ENCODE measurements around the gene SGK1.

SGK1 gene

DNA sequence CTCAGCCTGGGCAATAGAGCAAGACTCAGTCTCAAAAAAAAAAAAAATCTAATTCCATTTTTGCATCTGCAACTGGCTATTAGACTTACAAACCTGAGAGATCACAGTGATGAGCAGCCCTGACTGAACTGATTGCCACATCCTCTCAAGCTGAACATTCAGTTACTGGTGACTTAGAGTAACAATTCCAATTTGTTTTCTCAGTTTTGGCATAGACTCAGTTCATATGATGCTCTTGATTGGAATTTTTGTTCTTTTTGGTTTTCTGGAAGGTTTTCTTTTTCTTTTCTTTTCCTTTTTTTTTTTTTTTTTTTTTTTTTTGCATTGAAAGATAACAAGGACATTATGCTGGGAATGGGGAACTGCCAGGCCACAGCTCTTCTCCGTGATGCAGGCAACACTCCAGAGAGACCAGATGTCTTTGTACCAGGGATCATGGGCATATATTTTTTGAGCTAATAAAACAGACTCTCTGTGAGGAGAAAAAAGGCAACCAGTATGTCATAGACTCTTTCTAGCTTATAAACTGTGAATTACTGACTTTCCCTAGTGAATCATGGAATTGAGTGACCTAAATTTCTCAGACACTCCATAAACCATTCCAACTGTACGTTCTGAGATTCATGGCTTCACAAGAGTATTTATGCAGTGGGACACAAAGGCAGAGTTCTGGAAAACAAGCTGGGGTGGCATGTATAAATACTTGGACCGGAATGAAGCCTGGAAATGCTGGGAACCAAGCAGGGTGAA is 179.5 kb downstream of the SGK1 start:
- Histone ChIP-seq H3K27ac (ENCODE audit: extremely low read depth, low read depth, low read length) (no peak overlapping the region), H3K4me1 (ENCODE audit: control insufficient read depth, insufficient read depth, low read length) (no peaks in the 10 kb centered on the region), H3K4me3 (ENCODE audit: low read depth, low read length) (no peak overlapping the region), H3K36me3 (ENCODE audit: control insufficient read depth in 2 of 2, insufficient read depth in 1 of 2, low read length in 2 of 2) (no peaks in the 10 kb centered on the region), H3K9me3 (ENCODE audit: control insufficient read depth, insufficient read depth, low read depth, low read length) (no peaks in the 10 kb centered on the region)
- CTCF ChIA-PET: interaction anchor here (0.6 to 10.0 kb wide), 5 partner anchors 15 to 518 kb away, joined by 3 to 78 read pairs (median 4); no protein-coding TSS in a partner anchor
- TF ChIP-seq ZNF561 (tag by site-specific recombination; IDR thresholded peaks at IDR 0.05; ENCODE audit: borderline replicate concordance) (no peak), ZNF677 (tag by site-specific recombination; IDR thresholded peaks at IDR 0.05) (0 out of 2 replicates have a peak, but pooled peaks have one; percentile 41)
- POLR2A ChIA-PET: interaction anchor here (0.6 kb wide), 1 partner anchor 78 kb away, joined by 3 read pairs; no protein-coding TSS in a partner anchor

DNA sequence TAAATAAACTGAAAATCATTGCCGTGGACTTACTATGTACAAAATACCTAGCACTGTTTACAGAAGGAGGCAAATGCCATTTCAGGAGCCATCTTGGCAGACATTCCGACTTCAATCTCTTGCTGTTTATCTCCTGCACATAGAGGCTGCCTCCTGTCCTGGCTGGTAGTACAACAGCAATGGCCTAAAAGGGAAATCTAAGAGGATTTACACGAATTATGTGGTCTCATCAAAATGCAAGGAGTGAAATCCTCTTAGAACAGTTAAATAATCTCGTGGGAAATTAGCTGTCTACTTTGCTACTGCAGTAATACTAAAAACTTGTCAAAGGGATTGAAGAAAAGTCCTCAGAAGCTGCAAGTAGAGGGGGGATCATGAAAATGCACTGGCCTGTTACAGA is 183.3 kb downstream of the SGK1 start:
- ChIA-PET POLR2A (no interaction called here), CTCF (interaction anchor here (0.6 to 10.0 kb wide), 5 partner anchors 11 to 748 kb away, joined by 3 to 78 read pairs (median 6); no protein-coding TSS in a partner anchor)
- H3K27ac ChIP-seq (ENCODE audit: extremely low read depth, low read depth, low read length): no peak overlapping the region
- no peaks in the 10 kb centered on the region; the same call in 1 of the 2 replicates for H3K9me3 ChIP-seq (ENCODE audit: control insufficient read depth, insufficient read depth, low read depth, low read length)
- no peaks in the 10 kb centered on the region for H3K36me3 ChIP-seq (ENCODE audit: control insufficient read depth in 2 of 2, insufficient read depth in 1 of 2, low read length in 2 of 2)
- H3K4me3 ChIP-seq (ENCODE audit: low read depth, low read length): no peak overlapping the region
- H3K4me1 ChIP-seq (ENCODE audit: control insufficient read depth, insufficient read depth, low read length): no peaks in the 10 kb centered on the region
- no peak for TF ChIP-seq IKZF3 (tag by site-specific recombination; IDR thresholded peaks at IDR 0.05)
- no peak for TF ChIP-seq ZNF266 (tag by site-specific recombination; IDR thresholded peaks at IDR 0.05; ENCODE audit: low read depth)
- TF ChIP-seq ZNF248 (tag by site-specific recombination; IDR thresholded peaks at IDR 0.05): no peak
- no peak for TF ChIP-seq ZNF335 (tag by site-specific recombination; conservative IDR thresholded peaks at IDR 0.05)
- no peak for TF ChIP-seq ZNF473 (tag by site-specific recombination; IDR thresholded peaks at IDR 0.05)
- no peak for TF ChIP-seq ZNF423 (tag by site-specific recombination; IDR thresholded peaks at IDR 0.05)
- TF ChIP-seq ZNF23 (tag by site-specific recombination; IDR thresholded peaks at IDR 0.05; ENCODE audit: borderline replicate concordance): no peak
- no peak for TF ChIP-seq ZNF37A (tag by site-specific recombination; IDR thresholded peaks at IDR 0.05)
- no peak for TF ChIP-seq ZNF677 (tag by site-specific recombination; IDR thresholded peaks at IDR 0.05)
- TF ChIP-seq, protein P1, sequence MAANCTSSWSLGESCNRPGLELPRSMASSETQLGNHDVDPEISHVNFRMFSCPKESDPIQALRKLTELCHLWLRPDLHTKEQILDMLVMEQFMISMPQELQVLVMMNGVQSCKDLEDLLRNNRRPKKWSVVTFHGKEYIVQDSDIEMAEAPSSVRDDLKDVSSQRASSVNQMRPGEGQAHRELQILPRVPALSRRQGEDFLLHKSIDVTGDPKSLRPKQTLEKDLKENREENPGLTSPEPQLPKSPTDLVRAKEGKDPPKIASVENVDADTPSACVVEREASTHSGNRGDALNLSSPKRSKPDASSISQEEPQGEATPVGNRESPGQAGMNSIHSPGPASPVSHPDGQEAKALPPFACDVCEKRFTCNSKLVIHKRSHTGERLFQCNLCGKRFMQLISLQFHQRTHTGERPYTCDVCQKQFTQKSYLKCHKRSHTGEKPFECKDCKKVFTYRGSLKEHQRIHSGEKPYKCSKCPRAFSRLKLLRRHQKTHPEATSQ (tag by site-specific recombination; IDR thresholded peaks at IDR 0.05): no peak
- TF ChIP-seq, protein P2, sequence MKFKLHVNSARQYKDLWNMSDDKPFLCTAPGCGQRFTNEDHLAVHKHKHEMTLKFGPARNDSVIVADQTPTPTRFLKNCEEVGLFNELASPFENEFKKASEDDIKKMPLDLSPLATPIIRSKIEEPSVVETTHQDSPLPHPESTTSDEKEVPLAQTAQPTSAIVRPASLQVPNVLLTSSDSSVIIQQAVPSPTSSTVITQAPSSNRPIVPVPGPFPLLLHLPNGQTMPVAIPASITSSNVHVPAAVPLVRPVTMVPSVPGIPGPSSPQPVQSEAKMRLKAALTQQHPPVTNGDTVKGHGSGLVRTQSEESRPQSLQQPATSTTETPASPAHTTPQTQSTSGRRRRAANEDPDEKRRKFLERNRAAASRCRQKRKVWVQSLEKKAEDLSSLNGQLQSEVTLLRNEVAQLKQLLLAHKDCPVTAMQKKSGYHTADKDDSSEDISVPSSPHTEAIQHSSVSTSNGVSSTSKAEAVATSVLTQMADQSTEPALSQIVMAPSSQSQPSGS (tag by site-specific recombination; IDR thresholded peaks at IDR 0.05; ENCODE audit: low read depth): no peak
- TF ChIP-seq, protein P3, sequence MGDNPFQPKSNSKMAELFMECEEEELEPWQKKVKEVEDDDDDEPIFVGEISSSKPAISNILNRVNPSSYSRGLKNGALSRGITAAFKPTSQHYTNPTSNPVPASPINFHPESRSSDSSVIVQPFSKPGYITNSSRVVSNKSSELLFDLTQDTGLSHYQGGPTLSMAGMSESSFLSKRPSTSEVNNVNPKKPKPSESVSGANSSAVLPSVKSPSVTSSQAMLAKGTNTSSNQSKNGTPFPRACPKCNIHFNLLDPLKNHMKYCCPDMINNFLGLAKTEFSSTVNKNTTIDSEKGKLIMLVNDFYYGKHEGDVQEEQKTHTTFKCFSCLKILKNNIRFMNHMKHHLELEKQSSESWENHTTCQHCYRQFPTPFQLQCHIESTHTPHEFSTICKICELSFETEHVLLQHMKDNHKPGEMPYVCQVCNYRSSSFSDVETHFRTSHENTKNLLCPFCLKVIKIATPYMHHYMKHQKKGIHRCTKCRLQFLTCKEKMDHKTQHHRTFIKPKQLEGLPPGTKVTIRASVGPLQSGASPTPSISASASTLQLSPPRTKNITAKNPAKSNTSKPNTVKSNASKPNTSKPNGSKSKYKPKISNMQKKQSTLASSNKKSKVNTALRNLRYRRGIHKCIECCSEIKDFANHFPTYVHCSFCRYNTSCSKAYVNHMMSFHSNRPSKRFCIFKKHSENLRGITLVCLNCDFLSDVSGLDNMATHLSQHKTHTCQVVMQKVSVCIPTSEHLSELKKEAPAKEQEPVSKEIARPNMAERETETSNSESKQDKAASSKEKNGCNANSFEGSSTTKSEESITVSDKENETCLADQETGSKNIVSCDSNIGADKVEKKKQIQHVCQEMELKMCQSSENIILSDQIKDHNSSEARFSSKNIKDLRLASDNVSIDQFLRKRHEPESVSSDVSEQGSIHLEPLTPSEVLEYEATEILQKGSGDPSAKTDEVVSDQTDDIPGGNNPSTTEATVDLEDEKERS (tag by site-specific recombination; IDR thresholded peaks at IDR 0.05): no peak
- no peak for TF ChIP-seq SETDB1 (IDR thresholded peaks at IDR 0.05; ENCODE audit: insufficient read length, low read length)
- TF ChIP-seq REPIN1 (tag by site-specific recombination; IDR thresholded peaks at IDR 0.05; ENCODE audit: low read depth): no peak
- no peak for TF ChIP-seq ZNF433 (tag by site-specific recombination; IDR thresholded peaks at IDR 0.05; ENCODE audit: low read depth)
- TF ChIP-seq, protein P4, sequence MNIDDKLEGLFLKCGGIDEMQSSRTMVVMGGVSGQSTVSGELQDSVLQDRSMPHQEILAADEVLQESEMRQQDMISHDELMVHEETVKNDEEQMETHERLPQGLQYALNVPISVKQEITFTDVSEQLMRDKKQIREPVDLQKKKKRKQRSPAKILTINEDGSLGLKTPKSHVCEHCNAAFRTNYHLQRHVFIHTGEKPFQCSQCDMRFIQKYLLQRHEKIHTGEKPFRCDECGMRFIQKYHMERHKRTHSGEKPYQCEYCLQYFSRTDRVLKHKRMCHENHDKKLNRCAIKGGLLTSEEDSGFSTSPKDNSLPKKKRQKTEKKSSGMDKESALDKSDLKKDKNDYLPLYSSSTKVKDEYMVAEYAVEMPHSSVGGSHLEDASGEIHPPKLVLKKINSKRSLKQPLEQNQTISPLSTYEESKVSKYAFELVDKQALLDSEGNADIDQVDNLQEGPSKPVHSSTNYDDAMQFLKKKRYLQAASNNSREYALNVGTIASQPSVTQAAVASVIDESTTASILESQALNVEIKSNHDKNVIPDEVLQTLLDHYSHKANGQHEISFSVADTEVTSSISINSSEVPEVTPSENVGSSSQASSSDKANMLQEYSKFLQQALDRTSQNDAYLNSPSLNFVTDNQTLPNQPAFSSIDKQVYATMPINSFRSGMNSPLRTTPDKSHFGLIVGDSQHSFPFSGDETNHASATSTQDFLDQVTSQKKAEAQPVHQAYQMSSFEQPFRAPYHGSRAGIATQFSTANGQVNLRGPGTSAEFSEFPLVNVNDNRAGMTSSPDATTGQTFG (tag by site-specific recombination; IDR thresholded peaks at IDR 0.05; ENCODE audit: borderline replicate concordance): no peak
- TF ChIP-seq GLIS2 (tag by site-specific recombination; IDR thresholded peaks at IDR 0.05): no peak
- no peak for TF ChIP-seq ZNF146 (tag by site-specific recombination; IDR thresholded peaks at IDR 0.05)

Data from HEK293 (cell line).